HG02884 (cell line): ENCODE data around the gene FOXM1.
A peak's percentile ranks its signal among the peaks of the same experiment; 100 is the strongest.
"Not testable (repeated sequence)": the region's sequence is repeated elsewhere in the genome, so short reads cannot be mapped to it uniquely, and the experiment has no call there.

Experiments used
- ATAC-seq: cut with Tn5 transposase; IDR thresholded peaks from one replicate; pipeline ENCODE4 v1.9.1; 2021; ENCODE audit warnings: mild to moderate bottlenecking, moderate library complexity; ENCODE audit not compliant: unreplicated experiment

FOXM1 gene

GRCh38 chr12:2886768-2887450 is 9.9 kb upstream of the FOXM1 start:
- no peak for ATAC-seq

- ATAC-seq: no peak
Measured at GRCh38 chr12:2884810-2885209, 7.8 kb upstream of the FOXM1 start.

- ATAC-seq: no peak
Measured at GRCh38 chr12:2879853-2880252, 2.9 kb upstream of the FOXM1 start.

GRCh38 chr12:2877953-2878732 is 1.2 kb upstream of the FOXM1 start:
- ATAC-seq: no peak

GRCh38 chr12:2876431-2877046 is 435 bp downstream of the FOXM1 start:
- peak; percentile 25 for ATAC-seq

GRCh38 chr12:2868986-2869632 is 7.9 kb downstream of the FOXM1 start:
- not testable (repeated sequence) for ATAC-seq

- no peak for ATAC-seq
Measured at GRCh38 chr12:2864198-2864597, 12.8 kb downstream of the FOXM1 start.

GRCh38 chr12:2863402-2863801 is 13.6 kb downstream of the FOXM1 start:
- ATAC-seq: not testable (repeated sequence)

- ATAC-seq: no peak
Measured at GRCh38 chr12:2862876-2863275, 14.1 kb downstream of the FOXM1 start.

GRCh38 chr12:2860170-2860569 is 16.8 kb downstream of the FOXM1 start:
- no peak for ATAC-seq

GRCh38 chr12:2858944-2859421 is 18.0 kb downstream of the FOXM1 start:
- no peak for ATAC-seq

- no peak for ATAC-seq
Measured at GRCh38 chr12:2858334-2858733, 18.6 kb downstream of the FOXM1 start.

- no peak for ATAC-seq
Measured at GRCh38 chr12:2857576-2857975, 19.4 kb downstream of the FOXM1 start.

GRCh38 chr12:2857021-2857431 is 19.9 kb downstream of the FOXM1 start, which contains the start of gene TEX52:
Gene TEX52, minus strand, starts transcription at chr12:2857039. Its CDS starts 13 bp downstream, at chr12:2857026.
- ATAC-seq: no peak

GRCh38 chr12:2856051-2856450 is 20.9 kb downstream of the FOXM1 start:
- no peak for ATAC-seq

GRCh38 chr12:2855546-2855945 is 21.4 kb downstream of the FOXM1 start:
- ATAC-seq: no peak

GRCh38 chr12:2854669-2855453 is 22.1 kb downstream of the FOXM1 start:
- ATAC-seq: no peak

- ATAC-seq: no peak
Measured at GRCh38 chr12:2853626-2854025, 23.3 kb downstream of the FOXM1 start.

- ATAC-seq: no peak
Measured at GRCh38 chr12:2851931-2852330, 25.0 kb downstream of the FOXM1 start.

GRCh38 chr12:2845280-2845679 is 31.7 kb downstream of the FOXM1 start:
- ATAC-seq: no peak
